Measurements from ENCODE around the gene MIPEP. TPM values are rescaled to one million over a fixed set of nuclear protein-coding genes. Genes with fewer than 3 reads are reported as not detected.

The MIPEP gene
- total RNA-seq, 1 experiment from 2014 or later = 24.7 TPM

- POLR2A ChIA-PET = interaction anchor here (1.1 to 2.2 kb wide), 2 partner anchors 41 to 44 kb away, joined by 3 to 6 read pairs; no protein-coding TSS in a partner anchor
- TF ChIP-seq CTCF (IDR thresholded peaks at IDR 0.05; ENCODE audit: unreplicated experiment) = no peak
- Mint-ChIP-seq H3K9me3 (ENCODE audit: unreplicated experiment) (no peaks in the 10 kb centered on the region), H3K4me1 (ENCODE audit: insufficient read depth, unreplicated experiment) (peaks cover 6% of the 10 kb centered on the region), H3K27ac (ENCODE audit: low read depth, unreplicated experiment) (no peak overlapping the region), H3K27me3 (ENCODE audit: insufficient read depth, unreplicated experiment) (peaks cover 64% of the 10 kb centered on the region), H3K4me3 (ENCODE audit: unreplicated experiment) (no peak overlapping the region), H3K36me3 (ENCODE audit: insufficient read depth, unreplicated experiment) (no peaks in the 10 kb centered on the region)
- peak; percentile 25 for DNase-seq (ENCODE audit: unreplicated experiment)
- CTCF ChIA-PET = interaction anchor here (0.6 to 2.7 kb wide), 3 partner anchors 46 to 183 kb away, joined by 3 to 10 read pairs (median 3); no protein-coding TSS in a partner anchor
- BruUV-seq (replicated peaks) = no TSS peak
- intact Hi-C loops (cut with micrococcal nuclease) = no loop called here
Observed at GRCh38 chr13:23915308-23915707, 26.1 kb upstream of the MIPEP start.

DNA sequence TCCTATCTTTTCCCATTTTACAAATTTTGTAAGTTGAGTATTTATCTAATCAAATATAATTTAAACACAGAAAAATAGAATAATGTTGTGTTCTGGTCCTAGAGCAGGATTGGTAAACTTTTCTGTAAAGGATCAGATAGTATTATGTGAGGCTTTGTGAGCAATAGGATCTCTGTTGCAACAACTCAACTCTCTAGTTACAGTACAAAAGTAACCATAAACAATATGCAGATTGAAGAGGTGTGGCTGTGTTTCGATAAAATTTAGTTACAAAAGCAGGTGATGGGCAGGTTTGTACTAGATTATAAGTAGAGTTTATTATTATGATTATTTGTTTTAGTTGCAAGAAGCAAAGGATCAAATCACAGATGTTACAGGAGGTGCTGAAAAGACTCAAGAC is 23.3 kb upstream of the MIPEP start:
- peaks cover 35% of the 10 kb centered on the region for H3K27me3 Mint-ChIP-seq (ENCODE audit: insufficient read depth, unreplicated experiment)
- POLR2A ChIA-PET = interaction anchor here (1.3 kb wide), 1 partner anchor 24 kb away, joined by 3 read pairs; no protein-coding TSS in a partner anchor
- no peak overlapping the region for H3K4me3 Mint-ChIP-seq (ENCODE audit: unreplicated experiment)
- no peaks in the 10 kb centered on the region for H3K36me3 Mint-ChIP-seq (ENCODE audit: insufficient read depth, unreplicated experiment)
- H3K9me3 Mint-ChIP-seq (ENCODE audit: unreplicated experiment) = no peaks in the 10 kb centered on the region
- CTCF ChIA-PET = no interaction called here
- intact Hi-C loops (cut with micrococcal nuclease) = no loop called here
- DNase-seq (ENCODE audit: unreplicated experiment) = no peak
- TF ChIP-seq CTCF (IDR thresholded peaks at IDR 0.05; ENCODE audit: unreplicated experiment) = no peak
- H3K4me1 Mint-ChIP-seq (ENCODE audit: insufficient read depth, unreplicated experiment) = peaks cover 6% of the 10 kb centered on the region
- no TSS peak for BruUV-seq (replicated peaks)
- H3K27ac Mint-ChIP-seq (ENCODE audit: low read depth, unreplicated experiment) = no peak overlapping the region

DNA sequence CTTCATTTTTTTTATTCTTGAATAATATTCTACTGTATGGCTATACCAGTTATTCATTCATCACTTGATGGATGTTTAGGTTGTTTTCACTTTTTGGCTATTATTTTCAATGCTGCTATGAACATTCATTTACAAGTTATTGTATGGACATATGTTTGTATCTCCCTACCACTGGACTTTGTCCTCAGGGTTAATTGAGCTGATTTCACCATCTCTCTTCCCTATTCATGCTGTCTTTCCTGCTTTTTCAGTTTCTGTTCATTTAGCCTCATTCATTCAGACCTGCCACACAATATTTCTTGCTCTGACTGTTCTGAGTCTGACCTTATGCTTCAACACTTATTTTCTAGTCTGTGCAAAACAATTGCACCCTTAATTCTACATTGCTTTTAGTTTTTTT is 20.4 kb upstream of the MIPEP start:
- CTCF ChIA-PET = interaction anchor here (0.7 to 2.8 kb wide), 3 partner anchors 10 to 51 kb away, joined by 3 to 11 read pairs (median 3); no protein-coding TSS in a partner anchor
- no peaks in the 10 kb centered on the region for H3K36me3 Mint-ChIP-seq (ENCODE audit: insufficient read depth, unreplicated experiment)
- DNase-seq (ENCODE audit: unreplicated experiment) = no peak
- H3K4me1 Mint-ChIP-seq (ENCODE audit: insufficient read depth, unreplicated experiment) = peaks cover 6% of the 10 kb centered on the region
- no peak overlapping the region for H3K27ac Mint-ChIP-seq (ENCODE audit: low read depth, unreplicated experiment)
- H3K27me3 Mint-ChIP-seq (ENCODE audit: insufficient read depth, unreplicated experiment) = peaks cover 13% of the 10 kb centered on the region
- no TSS peak for BruUV-seq (replicated peaks)
- H3K4me3 Mint-ChIP-seq (ENCODE audit: unreplicated experiment) = no peak overlapping the region
- POLR2A ChIA-PET = no interaction called here
- intact Hi-C loops (cut with micrococcal nuclease) = no loop called here
- H3K9me3 Mint-ChIP-seq (ENCODE audit: unreplicated experiment) = no peaks in the 10 kb centered on the region
- no peak for TF ChIP-seq CTCF (IDR thresholded peaks at IDR 0.05; ENCODE audit: unreplicated experiment)

GRCh38 chr13:23905766-23906165 is 16.6 kb upstream of the MIPEP start:
- CTCF ChIA-PET = no interaction called here
- Mint-ChIP-seq H3K9me3 (ENCODE audit: unreplicated experiment) (no peaks in the 10 kb centered on the region), H3K27ac (ENCODE audit: low read depth, unreplicated experiment) (no peak overlapping the region), H3K4me3 (ENCODE audit: unreplicated experiment) (no peak overlapping the region), H3K4me1 (ENCODE audit: insufficient read depth, unreplicated experiment) (no peaks in the 10 kb centered on the region), H3K27me3 (ENCODE audit: insufficient read depth, unreplicated experiment) (peaks cover 10% of the 10 kb centered on the region), H3K36me3 (ENCODE audit: insufficient read depth, unreplicated experiment) (no peaks in the 10 kb centered on the region)
- no peak for DNase-seq (ENCODE audit: unreplicated experiment)
- POLR2A ChIA-PET = no interaction called here
- intact Hi-C loops (cut with micrococcal nuclease) = no loop called here
- no peak for TF ChIP-seq CTCF (IDR thresholded peaks at IDR 0.05; ENCODE audit: unreplicated experiment)
- BruUV-seq (replicated peaks) = no TSS peak
